Measurements from ENCODE around the gene LDAH.

The LDAH gene

DNA sequence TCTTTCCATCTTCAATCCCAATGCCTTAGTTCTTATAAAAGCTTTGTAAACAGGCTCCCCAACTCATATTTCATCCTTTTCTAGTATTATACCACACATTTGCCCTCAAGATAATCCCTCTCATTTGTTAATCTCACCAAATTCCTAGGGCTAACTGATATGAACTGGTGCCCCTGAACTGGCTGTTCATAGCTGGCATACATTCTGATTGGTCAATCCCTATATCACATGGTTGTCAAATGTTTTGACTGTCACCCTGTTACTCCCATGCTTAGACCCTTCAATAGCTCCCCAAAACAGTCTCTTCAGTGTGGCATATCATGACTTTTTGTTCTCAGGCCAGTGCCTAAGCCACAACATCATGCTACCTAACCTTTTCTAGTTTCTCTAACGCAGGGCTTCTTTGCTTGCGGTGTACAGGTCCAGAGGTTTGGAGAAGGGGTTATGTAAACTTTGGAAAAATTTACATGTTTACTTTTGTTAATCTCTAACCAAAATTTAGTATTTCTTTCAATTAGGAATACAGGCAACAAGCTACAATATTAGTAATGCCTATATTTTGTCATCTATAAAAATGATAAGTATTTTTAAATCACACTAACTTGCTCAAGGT lies 125.5 kb downstream of the LDAH start:
- intact Hi-C loops (cut with micrococcal nuclease), result no loop called here
- Mint-ChIP-seq H3K27me3 (no peaks in the 10 kb centered on the region), H3K4me1 (ENCODE audit: low read depth) (peaks cover 15% of the 10 kb centered on the region), H3K36me3 (ENCODE audit: low read depth) (no peaks in the 10 kb centered on the region), H3K4me3 (no peak overlapping the region), H3K27ac (no peak overlapping the region), H3K9me3 (no peaks in the 10 kb centered on the region)

- Mint-ChIP-seq H3K27ac (no peak overlapping the region), H3K27me3 (no peaks in the 10 kb centered on the region), H3K4me3 (no peak overlapping the region), H3K4me1 (ENCODE audit: low read depth) (peaks cover 15% of the 10 kb centered on the region), H3K36me3 (ENCODE audit: low read depth) (no peaks in the 10 kb centered on the region), H3K9me3 (no peaks in the 10 kb centered on the region)
- intact Hi-C loops (cut with micrococcal nuclease), result no loop called here
Measured at GRCh38 chr2:20696366-20696765, 126.5 kb downstream of the LDAH start.

- no peaks in the 10 kb centered on the region for H3K9me3 Mint-ChIP-seq
- no peak overlapping the region for H3K27ac Mint-ChIP-seq
- intact Hi-C loops (cut with micrococcal nuclease), result no loop called here
- H3K4me3 Mint-ChIP-seq, result no peak overlapping the region
- H3K4me1 Mint-ChIP-seq (ENCODE audit: low read depth), result no peaks in the 10 kb centered on the region
- no peaks in the 10 kb centered on the region for H3K27me3 Mint-ChIP-seq
- peaks cover 12% of the 10 kb centered on the region for H3K36me3 Mint-ChIP-seq (ENCODE audit: low read depth)
Measured at GRCh38 chr2:20693317-20693716, 129.6 kb downstream of the LDAH start.

GRCh38 chr2:20692081-20692480 lies 130.8 kb downstream of the LDAH start:
- H3K27me3 Mint-ChIP-seq, result no peaks in the 10 kb centered on the region
- peaks cover 21% of the 10 kb centered on the region for H3K36me3 Mint-ChIP-seq (ENCODE audit: low read depth)

GRCh38 chr2:20691076-20691734 lies 131.7 kb downstream of the LDAH start:
- no peaks in the 10 kb centered on the region for H3K9me3 Mint-ChIP-seq
- no peak overlapping the region for H3K4me3 Mint-ChIP-seq
- H3K36me3 Mint-ChIP-seq (ENCODE audit: low read depth), result peaks cover 30% of the 10 kb centered on the region
- intact Hi-C loops (cut with micrococcal nuclease), result no loop called here
- H3K4me1 Mint-ChIP-seq (ENCODE audit: low read depth), result no peaks in the 10 kb centered on the region
- H3K27me3 Mint-ChIP-seq, result no peaks in the 10 kb centered on the region
- no peak overlapping the region for H3K27ac Mint-ChIP-seq

More at GRCh38 chr2:20692081-20692480, 130.8 kb downstream of the LDAH start:
- intact Hi-C loops (cut with micrococcal nuclease), result no loop called here
- Mint-ChIP-seq H3K9me3 (no peaks in the 10 kb centered on the region), H3K4me3 (no peak overlapping the region), H3K4me1 (ENCODE audit: low read depth) (no peaks in the 10 kb centered on the region), H3K27ac (no peak overlapping the region)

DNA sequence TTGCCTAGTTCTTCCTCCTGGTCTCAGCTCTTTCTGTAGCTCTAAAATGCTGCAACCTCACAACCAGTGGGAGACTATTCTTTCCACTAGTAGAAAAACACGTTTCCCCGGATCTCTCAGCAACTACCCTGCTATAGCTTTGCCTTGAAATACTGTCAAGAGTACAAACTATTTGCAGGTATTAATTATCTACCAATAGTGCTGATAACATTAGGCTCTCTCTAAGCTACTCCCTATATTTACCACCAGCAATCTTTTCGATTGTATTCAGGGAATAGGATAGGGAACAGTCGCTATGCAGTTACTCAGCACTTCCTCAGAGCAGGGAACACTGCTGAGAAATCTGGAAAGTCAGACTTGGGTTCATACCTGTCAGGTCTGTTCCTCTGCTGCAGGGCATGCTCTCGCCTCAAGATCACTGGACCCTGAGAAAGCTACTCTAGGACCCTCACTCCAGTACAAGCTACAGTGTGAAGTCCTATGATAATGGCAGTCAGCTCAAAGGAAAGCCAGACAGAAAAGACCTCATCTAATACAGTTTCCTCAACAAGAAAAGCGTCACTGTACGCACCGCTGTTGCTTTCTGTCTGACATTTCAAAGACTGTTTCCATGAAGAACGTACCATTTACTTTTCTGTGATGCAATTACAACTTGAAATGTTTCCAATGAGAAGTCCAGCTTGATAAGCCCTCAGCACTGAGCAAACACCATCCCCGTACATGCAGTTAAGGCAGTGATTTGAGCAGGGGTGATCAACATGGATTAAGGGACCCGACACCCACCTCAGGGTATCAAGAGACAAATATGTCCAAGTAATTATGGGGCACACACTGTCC lies 133.3 kb downstream of the LDAH start:
- Mint-ChIP-seq H3K36me3 (ENCODE audit: low read depth) (peaks cover 34% of the 10 kb centered on the region), H3K27me3 (no peaks in the 10 kb centered on the region), H3K4me3 (no peak overlapping the region), H3K27ac (no peak overlapping the region), H3K9me3 (no peaks in the 10 kb centered on the region), H3K4me1 (ENCODE audit: low read depth) (no peaks in the 10 kb centered on the region)
- intact Hi-C loops (cut with micrococcal nuclease), result no loop called here

DNA sequence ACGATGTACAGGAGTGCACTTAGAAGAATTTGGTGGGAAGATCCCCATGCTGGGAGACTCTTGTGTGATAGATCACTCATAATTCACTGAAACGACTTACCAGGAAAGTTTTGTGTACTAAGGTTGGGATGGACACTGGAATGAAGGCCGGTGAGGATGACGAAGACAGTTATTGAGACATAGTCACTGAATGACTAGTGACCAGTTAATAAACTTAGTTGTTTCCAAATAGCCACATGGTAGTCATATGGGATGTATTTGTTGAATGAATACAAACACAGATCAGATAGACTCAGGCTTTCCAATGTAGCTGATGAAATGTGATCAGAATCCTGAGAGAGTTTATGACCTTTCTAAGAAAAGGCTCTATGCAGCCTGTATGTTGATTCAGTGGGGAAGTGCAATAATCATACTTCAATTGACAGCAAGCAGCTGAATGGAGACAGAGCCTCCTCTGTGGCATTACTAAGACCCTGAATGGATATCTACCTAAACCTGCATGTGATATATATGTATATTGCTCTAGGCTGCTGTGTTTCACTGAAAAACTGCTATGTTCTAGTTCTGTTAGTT lies 135.6 kb downstream of the LDAH start:
- H3K9me3 Mint-ChIP-seq, result no peaks in the 10 kb centered on the region
- no peak overlapping the region for H3K27ac Mint-ChIP-seq
- H3K4me3 Mint-ChIP-seq, result no peak overlapping the region
- intact Hi-C loops (cut with micrococcal nuclease), result no loop called here
- H3K4me1 Mint-ChIP-seq (ENCODE audit: low read depth), result no peaks in the 10 kb centered on the region
- H3K36me3 Mint-ChIP-seq (ENCODE audit: low read depth), result peaks cover 52% of the 10 kb centered on the region
- H3K27me3 Mint-ChIP-seq, result no peaks in the 10 kb centered on the region

GRCh38 chr2:20684581-20685063 lies 138.3 kb downstream of the LDAH start:
- Mint-ChIP-seq H3K36me3 (ENCODE audit: low read depth) (peaks cover 69% of the 10 kb centered on the region), H3K4me3 (no peak overlapping the region), H3K4me1 (ENCODE audit: low read depth) (no peaks in the 10 kb centered on the region), H3K27me3 (no peaks in the 10 kb centered on the region), H3K9me3 (no peaks in the 10 kb centered on the region), H3K27ac (no peak overlapping the region)
- intact Hi-C loops (cut with micrococcal nuclease), result loop anchor here (5.0 kb wide), 1 partner anchor 278 kb away; no protein-coding TSS in a partner anchor

- H3K27me3 Mint-ChIP-seq, result no peaks in the 10 kb centered on the region
- intact Hi-C loops (cut with micrococcal nuclease), result loop anchor here (5.0 kb wide), 1 partner anchor 280 kb away; no protein-coding TSS in a partner anchor
- no peak overlapping the region for H3K4me3 Mint-ChIP-seq
- H3K36me3 Mint-ChIP-seq (ENCODE audit: low read depth), result peaks cover 56% of the 10 kb centered on the region
- no peaks in the 10 kb centered on the region for H3K9me3 Mint-ChIP-seq
- H3K4me1 Mint-ChIP-seq (ENCODE audit: low read depth), result no peaks in the 10 kb centered on the region
- no peak overlapping the region for H3K27ac Mint-ChIP-seq
Measured at GRCh38 chr2:20682167-20682920, 140.6 kb downstream of the LDAH start.

GRCh38 chr2:20680744-20681375 lies 142.0 kb downstream of the LDAH start:
- Mint-ChIP-seq H3K27ac (no peak overlapping the region), H3K36me3 (ENCODE audit: low read depth) (peaks cover 43% of the 10 kb centered on the region), H3K4me1 (ENCODE audit: low read depth) (no peaks in the 10 kb centered on the region), H3K4me3 (no peak overlapping the region), H3K27me3 (peaks cover under 1% of the 10 kb centered on the region), H3K9me3 (no peaks in the 10 kb centered on the region)
- intact Hi-C loops (cut with micrococcal nuclease), result loop anchor here (5.0 kb wide), 1 partner anchor 281 kb away; no protein-coding TSS in a partner anchor

- Mint-ChIP-seq H3K4me3 (no peak overlapping the region), H3K27me3 (peaks cover 22% of the 10 kb centered on the region), H3K4me1 (ENCODE audit: low read depth) (no peaks in the 10 kb centered on the region), H3K9me3 (no peaks in the 10 kb centered on the region), H3K36me3 (ENCODE audit: low read depth) (peaks cover 35% of the 10 kb centered on the region), H3K27ac (no peak overlapping the region)
- intact Hi-C loops (cut with micrococcal nuclease), result no loop called here
Measured at GRCh38 chr2:20678780-20679179, 144.1 kb downstream of the LDAH start.

- intact Hi-C loops (cut with micrococcal nuclease), result no loop called here
- Mint-ChIP-seq H3K36me3 (ENCODE audit: low read depth) (peaks cover 30% of the 10 kb centered on the region), H3K4me3 (no peak overlapping the region), H3K27me3 (peaks cover 29% of the 10 kb centered on the region), H3K9me3 (no peaks in the 10 kb centered on the region), H3K27ac (no peak overlapping the region), H3K4me1 (ENCODE audit: low read depth) (no peaks in the 10 kb centered on the region)
Measured at GRCh38 chr2:20678086-20678395, 144.9 kb downstream of the LDAH start.

Data from dendritic cell treated with granulocyte-macrophage colony-stimulating factor and Interleukin-4, amounts not matched to agents 40 ng/mL and 50 ng/mL, for 4 days (primary cell).